H9 (cell line): ENCODE results near the gene NLRX1. TPM values are rescaled to one million over a fixed set of nuclear protein-coding genes. Genes with fewer than 3 reads are reported as not detected.
"Not testable (repeated sequence)": the region's sequence is repeated elsewhere in the genome, so short reads cannot be mapped to it uniquely, and the experiment has no call there.

ENCODE experiments used
- DNase-seq: peaks from one replicate; pipeline ENCODE4 v3.0.0-alpha.2; 2017
- H2AFZ ChIP-seq: one replicate; pipeline ENCODE4 v1.6.1; 2013; ENCODE audit warnings: mild to moderate bottlenecking, low read length, control low read depth, moderate library complexity
- H2AK5ac ChIP-seq: 2 replicates; pipeline ENCODE4 v1.6.1; 2013; ENCODE audit warnings: low read length, control low read depth, mixed read lengths; ENCODE audit not compliant: insufficient read length
- H2BK120ac ChIP-seq: one replicate; pipeline ENCODE4 v1.6.1; 2013; ENCODE audit warnings: low read depth, mild to moderate bottlenecking, low read length, control low read depth, inconsistent platforms; ENCODE audit not compliant: poor library complexity, severe bottlenecking
- H2BK12ac ChIP-seq: 2 replicates; pipeline ENCODE4 v1.6.1; 2013; ENCODE audit warnings: low read length, control low read depth, mixed read lengths, low read depth; ENCODE audit not compliant: insufficient read length
- H2BK15ac ChIP-seq: 2 replicates; pipeline ENCODE4 v1.6.1; 2013; ENCODE audit warnings: low read depth, low read length, control low read depth
- H2BK20ac ChIP-seq: one replicate; pipeline ENCODE4 v1.6.1; 2013; ENCODE audit warnings: low read depth, mild to moderate bottlenecking, low read length, control low read depth, inconsistent platforms; ENCODE audit not compliant: poor library complexity, severe bottlenecking
- H2BK5ac ChIP-seq: 2 replicates; pipeline ENCODE4 v1.6.1; 2013; ENCODE audit warnings: low read length, control low read depth, mixed read lengths; ENCODE audit not compliant: insufficient read length
- H3K14ac ChIP-seq: 2 replicates; pipeline ENCODE4 v1.6.1; 2013; ENCODE audit warnings: low read length, control low read depth; ENCODE audit not compliant: insufficient read depth
- H3K18ac ChIP-seq: 2 replicates; pipeline ENCODE4 v1.6.1; 2013; ENCODE audit warnings: low read depth, mild to moderate bottlenecking, mixed read lengths, low read length, control low read depth; ENCODE audit not compliant: insufficient read length
- H3K23ac ChIP-seq: 2 replicates; pipeline ENCODE4 v1.6.1; 2013; ENCODE audit warnings: low read length, control low read depth, mixed read lengths, low read depth; ENCODE audit not compliant: insufficient read length
- H3K23me2 ChIP-seq: 2 replicates; pipeline ENCODE4 v1.6.1; 2013; ENCODE audit warnings: low read depth, mild to moderate bottlenecking, mixed read lengths, low read length, control low read depth; ENCODE audit not compliant: insufficient read length, poor library complexity, severe bottlenecking
- H3K27ac ChIP-seq: 2 replicates; pipeline ENCODE4 v1.5.1; 2013; ENCODE audit warnings: low read length, control low read depth, mixed read lengths, low read depth; ENCODE audit not compliant: insufficient read length
- H3K27me3 ChIP-seq: 2 replicates; pipeline ENCODE4 v1.6.1; 2013; ENCODE audit warnings: low read length, control low read depth, inconsistent platforms; ENCODE audit not compliant: insufficient read depth
- H3K4ac ChIP-seq: 2 replicates; pipeline ENCODE4 v1.6.1; 2013; ENCODE audit warnings: low read depth, mild to moderate bottlenecking, control low read depth, inconsistent platforms, low read length, moderate library complexity
- H3K4me1 ChIP-seq: 2 replicates; pipeline ENCODE4 v1.6.1; 2013; ENCODE audit warnings: low read length, control low read depth, inconsistent platforms; ENCODE audit not compliant: insufficient read depth
- H3K4me2 ChIP-seq: 2 replicates; pipeline ENCODE4 v1.6.1; 2013; ENCODE audit warnings: low read length, control low read depth, mixed read lengths; ENCODE audit not compliant: insufficient read length, insufficient read depth
- H3K56ac ChIP-seq: 2 replicates; pipeline ENCODE4 v1.6.1; 2013; ENCODE audit warnings: low read depth, mild to moderate bottlenecking, mixed read lengths, low read length, control low read depth; ENCODE audit not compliant: insufficient read length
- H3K79me1 ChIP-seq: 2 replicates; pipeline ENCODE4 v1.6.1; 2013; ENCODE audit warnings: low read depth, mild to moderate bottlenecking, moderate library complexity, low read length, control low read depth, inconsistent platforms; ENCODE audit not compliant: insufficient read depth, poor library complexity, severe bottlenecking
- H3K79me2 ChIP-seq: 2 replicates; pipeline ENCODE4 v1.6.1; 2013; ENCODE audit warnings: low read length, control low read depth, inconsistent platforms; ENCODE audit not compliant: insufficient read depth
- H3K9ac ChIP-seq: 2 replicates; pipeline ENCODE4 v1.6.1; 2013; ENCODE audit warnings: low read length, control low read depth, mixed read lengths; ENCODE audit not compliant: insufficient read length; ENCODE audit errors: extremely low read depth
- H3K9me3 ChIP-seq: one replicate; pipeline ENCODE4 v1.6.1; 2013; ENCODE audit warnings: low read depth, low read length, inconsistent platforms; ENCODE audit not compliant: control insufficient read depth
- H3T11ph ChIP-seq: one replicate; pipeline ENCODE4 v1.6.1; 2013; ENCODE audit warnings: mild to moderate bottlenecking, low read length, control low read depth, inconsistent platforms
- H4K20me1 ChIP-seq: one replicate; pipeline ENCODE4 v1.6.1; 2013; ENCODE audit not compliant: control insufficient read depth, insufficient read length, insufficient read depth
- H4K5ac ChIP-seq: 2 replicates; pipeline ENCODE4 v1.6.1; 2013; ENCODE audit warnings: low read depth, mild to moderate bottlenecking, mixed read lengths, low read length, control low read depth; ENCODE audit not compliant: insufficient read length
- H4K8ac ChIP-seq: replicated peaks from 2 replicates; pipeline ENCODE4 v1.6.1; 2013; ENCODE audit warnings: low read length, control low read depth, mixed read lengths, low read depth; ENCODE audit not compliant: insufficient read length
- H4K91ac ChIP-seq: 2 replicates; pipeline ENCODE4 v1.6.1; 2013; ENCODE audit warnings: low read depth, mild to moderate bottlenecking, moderate library complexity, mixed read lengths, low read length, control low read depth; ENCODE audit not compliant: insufficient read length
- H3K27ac Mint-ChIP-seq, 3 experiments: 2 replicates in 2 of 3; 3 replicates in 1 of 3; pipeline ENCODE4 v1.8.0; 2020 to 2021; ENCODE audit warnings: mixed read lengths in 3 of 3, mild to moderate bottlenecking in 1 of 3, moderate library complexity in 1 of 3
- H3K27me3 Mint-ChIP-seq: 2 replicates; pipeline ENCODE4 v1.8.0; 2021; ENCODE audit warnings: low read depth, mild to moderate bottlenecking, moderate library complexity, mixed read lengths
- H3K36me3 Mint-ChIP-seq, 3 experiments: 2 replicates in 2 of 3; 3 replicates in 1 of 3; pipeline ENCODE4 v1.8.0; 2020 to 2021; ENCODE audit warnings: low read depth in 3 of 3, mixed read lengths in 3 of 3; ENCODE audit not compliant: insufficient read depth in 1 of 3
- H3K4me1 Mint-ChIP-seq, 2 experiments: 2 replicates each; pipeline ENCODE4 v1.8.0; 2020; ENCODE audit warnings: mixed read lengths in 2 of 2
- H3K4me3 Mint-ChIP-seq, 2 experiments: 2 replicates in 1 of 2; 3 replicates in 1 of 2; pipeline ENCODE4 v1.8.0; 2020 to 2021; ENCODE audit warnings: mild to moderate bottlenecking in 2 of 2, mixed read lengths in 2 of 2, moderate library complexity in 1 of 2
- H3K9me3 Mint-ChIP-seq, 2 experiments: 2 replicates in 1 of 2; 3 replicates in 1 of 2; pipeline ENCODE4 v1.8.0; 2020; ENCODE audit warnings: mild to moderate bottlenecking in 2 of 2, mixed read lengths in 2 of 2, moderate library complexity in 1 of 2
- WGBS: extraction: QIAGEN DNeasy Blood & Tissue Kit; methylation state at CpG from one replicate; pipeline ENCODE4 v1.1.7; 2013; ENCODE audit warnings: missing lambda C conversion rate, low lambda C conversion rate, mixed read lengths; ENCODE audit not compliant: insufficient read length; ENCODE audit errors: extremely low coverage; 5-methylcytosine and 5-hydroxymethylcytosine counted together
- total RNA-seq: library from RNA; stranded (reverse); gene quantifications from 2 replicates; pipeline ENCODE4 v1.2.1, GENCODE V29; 2021
- TF ChIP-seq, protein P1 (sequence below): fragments of 200-600 bp; sonication (generic); conservative IDR thresholded peaks from 3 replicates; pipeline ENCODE4 v1.8.0; 2021; ENCODE audit warnings: antibody characterized with exemption, mild to moderate bottlenecking

The NLRX1 gene
- total RNA-seq, 1 experiment from 2014 or later = 18.2 TPM

DNA sequence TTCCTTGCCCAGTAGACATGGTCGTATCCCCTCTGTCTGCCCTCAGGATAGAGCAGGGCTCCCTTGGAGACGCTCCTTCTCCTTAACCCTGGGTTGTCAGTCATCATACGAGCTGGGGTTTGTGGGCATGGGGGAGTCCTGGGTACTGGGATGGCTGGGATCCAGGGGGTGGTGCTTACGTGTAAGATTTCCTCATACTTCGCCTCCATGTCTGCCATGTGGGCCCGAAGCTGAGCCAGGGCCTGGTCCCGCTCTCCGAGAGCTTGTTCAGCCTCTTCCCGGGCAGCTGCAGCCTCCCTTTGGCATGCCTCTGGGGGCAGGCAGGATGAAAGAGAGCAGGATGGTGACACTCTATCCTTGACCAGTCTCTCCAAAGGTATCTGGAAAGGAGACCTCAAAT lies 22.0 kb downstream of the NLRX1 start:
- TF ChIP-seq, protein P1, sequence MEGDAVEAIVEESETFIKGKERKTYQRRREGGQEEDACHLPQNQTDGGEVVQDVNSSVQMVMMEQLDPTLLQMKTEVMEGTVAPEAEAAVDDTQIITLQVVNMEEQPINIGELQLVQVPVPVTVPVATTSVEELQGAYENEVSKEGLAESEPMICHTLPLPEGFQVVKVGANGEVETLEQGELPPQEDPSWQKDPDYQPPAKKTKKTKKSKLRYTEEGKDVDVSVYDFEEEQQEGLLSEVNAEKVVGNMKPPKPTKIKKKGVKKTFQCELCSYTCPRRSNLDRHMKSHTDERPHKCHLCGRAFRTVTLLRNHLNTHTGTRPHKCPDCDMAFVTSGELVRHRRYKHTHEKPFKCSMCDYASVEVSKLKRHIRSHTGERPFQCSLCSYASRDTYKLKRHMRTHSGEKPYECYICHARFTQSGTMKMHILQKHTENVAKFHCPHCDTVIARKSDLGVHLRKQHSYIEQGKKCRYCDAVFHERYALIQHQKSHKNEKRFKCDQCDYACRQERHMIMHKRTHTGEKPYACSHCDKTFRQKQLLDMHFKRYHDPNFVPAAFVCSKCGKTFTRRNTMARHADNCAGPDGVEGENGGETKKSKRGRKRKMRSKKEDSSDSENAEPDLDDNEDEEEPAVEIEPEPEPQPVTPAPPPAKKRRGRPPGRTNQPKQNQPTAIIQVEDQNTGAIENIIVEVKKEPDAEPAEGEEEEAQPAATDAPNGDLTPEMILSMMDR = no peak
- Histone ChIP-seq H3K79me1 (no peaks in the 10 kb centered on the region), H2BK15ac (no peak overlapping the region), H2AK5ac (no peak overlapping the region), H3K79me2 (no peaks in the 10 kb centered on the region), H2BK5ac (no peak overlapping the region), H3K4me2 (no peak overlapping the region), H3K9ac (no peak overlapping the region), H2AFZ (no peak overlapping the region), H2BK120ac (no peak overlapping the region), H2BK12ac (no peak overlapping the region), H3K9me3 (no peaks in the 10 kb centered on the region), H4K5ac (no peak overlapping the region), H3K4ac (no peak overlapping the region), H2BK20ac (no peak overlapping the region), H3T11ph (no peak overlapping the region), H3K23me2 (no peaks in the 10 kb centered on the region), H3K27me3 (no peaks in the 10 kb centered on the region), H4K20me1 (no peaks in the 10 kb centered on the region), H3K4me1 (peaks cover 2% of the 10 kb centered on the region; the same call in 1 of the 2 replicates), H3K18ac (no peak overlapping the region), H4K91ac (no peak overlapping the region), H3K23ac (no peak overlapping the region), H3K56ac (no peak overlapping the region), H4K8ac (no peak overlapping the region), H3K27ac (no peak overlapping the region), H3K14ac (no peak overlapping the region)
- H3K4me3 Mint-ChIP-seq = no peak overlapping the region
- no peaks in the 10 kb centered on the region; the same call in none of the 2 replicates for H3K27me3 Mint-ChIP-seq
- H3K9me3 Mint-ChIP-seq = no peaks in the 10 kb centered on the region; a peak in 1 of 5 replicates
- H3K36me3 Mint-ChIP-seq = no peaks in the 10 kb centered on the region; a peak in 1 of 7 replicates
- peaks cover 13 to 18% of the 10 kb centered on the region in 2 experiments for H3K4me1 Mint-ChIP-seq
- no CpG with 5 or more reads among the region's 9 CpGs for WGBS
- no peak for DNase-seq
- no peak overlapping the region for H3K27ac Mint-ChIP-seq

DNA sequence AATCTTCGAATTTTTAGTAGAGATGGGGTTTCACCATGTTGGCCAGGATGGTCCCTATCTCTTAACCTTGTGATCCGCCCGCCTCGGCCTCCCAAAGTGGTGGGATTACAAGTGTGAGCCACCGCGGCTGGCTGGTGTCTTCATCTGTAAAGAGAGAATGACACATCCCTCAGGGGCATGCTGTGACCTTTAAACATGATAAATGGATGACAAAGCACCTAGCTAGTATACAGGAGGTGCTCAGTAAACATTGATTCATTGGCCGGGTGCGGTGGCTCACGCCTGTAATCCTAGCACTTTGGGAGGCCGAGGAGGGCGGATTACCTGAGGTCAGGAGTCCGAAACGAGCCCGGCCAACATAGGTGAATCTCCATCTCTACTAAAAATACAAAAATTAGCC lies 22.7 kb downstream of the NLRX1 start:
- H2BK5ac ChIP-seq, H3K9me3 ChIP-seq, H3K36me3 Mint-ChIP-seq, H3K79me1 ChIP-seq, H2BK12ac ChIP-seq, H4K5ac ChIP-seq, H3K23ac ChIP-seq, H3K27ac ChIP-seq, DNase-seq, H3K18ac ChIP-seq, H2BK120ac ChIP-seq, H2AK5ac ChIP-seq, H3K79me2 ChIP-seq, H3K14ac ChIP-seq, H3K4me3 Mint-ChIP-seq, H2BK15ac ChIP-seq, H4K20me1 ChIP-seq, H3K9ac ChIP-seq, H3K27ac Mint-ChIP-seq, H3K27me3 Mint-ChIP-seq, H3K4me1 ChIP-seq, H3K56ac ChIP-seq, H2AFZ ChIP-seq, H3K4ac ChIP-seq, H3K4me2 ChIP-seq, H4K91ac ChIP-seq, H3K9me3 Mint-ChIP-seq, H2BK20ac ChIP-seq, H3T11ph ChIP-seq, H3K27me3 ChIP-seq, H4K8ac ChIP-seq, H3K23me2 ChIP-seq: not testable (repeated sequence)
- peaks cover 13 to 22% of the 10 kb centered on the region in 2 experiments for H3K4me1 Mint-ChIP-seq
- WGBS = no CpG with 5 or more reads among the region's 14 CpGs
